HAP-1 (cell line): ENCODE measurements around the gene SDC3.
"Not testable (repeated sequence)": the region's sequence is repeated elsewhere in the genome, so short reads cannot be mapped to it uniquely, and the experiment has no call there.

Experiments used
- DNase-seq, 2 experiments: peaks; one replicate each; pipeline ENCODE4 v3.0.0-alpha.2; 2016 to 2020; ENCODE audit warnings: low spot score in 2 of 2
- H3K27me3 ChIP-seq: fragments of 250-450 bp; sonication (Bioruptor Pico); 2 replicates; pipeline ENCODE4 v1.5.1; 2020; ENCODE audit warnings: low read depth, mild to moderate bottlenecking, moderate library complexity
- H3K36me3 ChIP-seq: fragments of 250-450 bp; sonication (Bioruptor Pico); replicated peaks from 2 replicates; pipeline ENCODE4 v1.5.1; 2020; ENCODE audit warnings: mild to moderate bottlenecking
- H3K4me1 ChIP-seq: fragments of 250-450 bp; sonication (Bioruptor Pico); 2 replicates; pipeline ENCODE4 v1.5.1; 2020; ENCODE audit warnings: mild to moderate bottlenecking
- H3K4me3 ChIP-seq: fragments of 250-450 bp; sonication (Bioruptor Pico); 2 replicates; pipeline ENCODE4 v1.5.1; 2020; ENCODE audit warnings: mild to moderate bottlenecking, moderate library complexity
- H3K9me3 ChIP-seq: fragments of 250-450 bp; sonication (Bioruptor Pico); 2 replicates; pipeline ENCODE4 v1.5.1; 2020; ENCODE audit warnings: mild to moderate bottlenecking, moderate library complexity
- in situ Hi-C: fragments of 300-500 bp; cut with MboI; formaldehyde crosslinking; loops from 3 replicates; pipeline ENCODE4 v1.14.3; 2020; ENCODE audit warnings: low sequenced_read_pairs, inconsistent platforms, mixed read lengths

Gene SDC3

DNA sequence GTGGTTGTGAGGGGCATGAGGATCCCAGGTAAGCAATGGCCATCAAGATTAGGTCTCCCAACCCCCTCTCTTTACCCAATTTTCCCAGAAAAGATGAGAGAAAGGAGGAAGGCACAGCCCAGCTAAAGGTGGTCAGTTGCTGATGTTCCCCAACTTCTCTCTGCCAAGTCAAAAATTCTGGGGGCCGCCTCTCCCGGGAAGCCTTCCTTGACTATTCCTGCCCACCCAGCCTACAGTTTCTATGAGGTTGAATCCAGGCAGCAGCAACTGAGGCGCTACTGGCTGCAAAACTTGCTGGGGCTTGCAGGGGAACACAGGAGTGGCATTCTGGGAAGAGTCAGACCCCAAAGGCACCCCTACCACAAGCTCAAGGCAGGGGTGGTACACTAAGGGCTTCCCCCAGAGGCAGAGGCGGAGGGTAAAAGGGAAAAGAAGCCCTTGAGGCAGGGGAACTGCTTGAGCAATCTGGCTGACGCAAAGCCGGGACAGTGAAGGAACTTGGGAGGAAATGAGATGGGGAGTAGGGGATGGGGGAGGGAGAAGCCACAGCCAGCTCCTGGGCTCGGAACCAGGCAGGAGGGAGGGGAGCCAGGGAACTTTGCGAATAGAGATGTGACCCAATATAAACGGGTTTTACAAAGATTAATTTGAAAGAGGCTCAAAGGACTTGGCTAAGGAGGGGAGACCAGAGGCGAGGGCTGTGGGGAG, 31.2 kb downstream of the SDC3 start:
- no peak overlapping the region for H3K4me3 ChIP-seq
- no peaks in the 10 kb centered on the region for H3K27me3 ChIP-seq
- peaks cover 8% of the 10 kb centered on the region for H3K4me1 ChIP-seq
- H3K36me3 ChIP-seq: no peaks in the 10 kb centered on the region; the same call in 1 of the 2 replicates
- in situ Hi-C loops: no loop called here
- no peak for DNase-seq
- H3K9me3 ChIP-seq: no peaks in the 10 kb centered on the region

DNA sequence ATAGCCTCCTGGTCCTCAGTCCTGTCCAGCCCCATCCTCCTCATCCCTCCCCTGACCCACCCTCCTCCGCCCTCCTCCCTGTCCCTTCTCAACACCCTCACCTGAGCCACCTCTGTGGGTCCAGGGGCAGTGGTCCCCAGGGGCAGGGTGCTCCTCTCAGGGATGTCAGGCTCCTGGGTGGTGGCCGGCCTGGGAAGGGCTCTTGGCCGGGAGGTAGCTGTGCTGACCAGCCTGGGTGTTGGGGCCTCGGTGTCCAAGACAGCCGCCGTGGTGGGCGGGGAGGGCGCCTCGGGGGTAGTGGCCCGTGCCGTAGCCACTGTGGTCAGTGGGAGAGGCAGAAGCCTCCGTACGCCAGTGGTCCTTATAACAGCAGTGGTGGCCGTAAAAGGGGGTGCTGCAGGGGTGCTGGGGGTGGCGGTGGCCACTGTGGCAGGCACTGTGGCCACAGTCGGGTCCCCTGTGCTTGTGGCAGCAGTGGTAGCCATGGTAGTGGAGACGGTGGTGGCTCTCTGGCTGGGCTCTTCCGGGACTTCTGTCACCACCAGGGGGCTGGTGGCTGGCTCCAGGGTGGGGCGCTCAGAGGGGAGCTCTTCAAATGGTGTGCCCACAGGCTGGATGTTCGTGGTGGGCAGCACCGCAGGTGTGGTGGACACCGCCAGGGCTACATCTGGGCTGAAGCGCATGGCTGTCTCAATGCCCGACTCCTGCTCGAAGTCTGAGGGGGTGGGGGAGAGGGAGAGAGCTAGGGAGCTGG, 31.9 kb downstream of the SDC3 start:
- no peaks in the 10 kb centered on the region for H3K27me3 ChIP-seq
- no peak for DNase-seq
- peaks cover 8% of the 10 kb centered on the region for H3K4me1 ChIP-seq
- H3K36me3 ChIP-seq: no peaks in the 10 kb centered on the region; the same call in 1 of the 2 replicates
- H3K4me3 ChIP-seq: no peak overlapping the region
- in situ Hi-C loops: no loop called here
- H3K9me3 ChIP-seq: no peaks in the 10 kb centered on the region

- H3K27me3 ChIP-seq: no peaks in the 10 kb centered on the region
These were observed 32.6 kb downstream of the SDC3 start for GRCh38 chr1:30875916-30876315.

GRCh38 chr1:30875197-30875596, 33.4 kb downstream of the SDC3 start:
- Histone ChIP-seq H3K27me3 (no peaks in the 10 kb centered on the region), H3K4me3 (no peak overlapping the region)
- in situ Hi-C loops: no loop called here

More at GRCh38 chr1:30875916-30876315, 32.6 kb downstream of the SDC3 start:
- peaks cover 6% of the 10 kb centered on the region for H3K4me1 ChIP-seq
- no peak overlapping the region for H3K4me3 ChIP-seq
- in situ Hi-C loops: no loop called here
- H3K36me3 ChIP-seq: no peaks in the 10 kb centered on the region; the same call in 1 of the 2 replicates
- DNase-seq: no peak
- H3K9me3 ChIP-seq: no peaks in the 10 kb centered on the region

GRCh38 chr1:30874176-30874575, 34.4 kb downstream of the SDC3 start:
- no peaks in the 10 kb centered on the region for H3K27me3 ChIP-seq
- H3K4me1 ChIP-seq: no peaks in the 10 kb centered on the region
- DNase-seq: no peak
- no peaks in the 10 kb centered on the region for H3K9me3 ChIP-seq
- H3K4me3 ChIP-seq: no peak overlapping the region
- no peaks in the 10 kb centered on the region; the same call in 1 of the 2 replicates for H3K36me3 ChIP-seq
- in situ Hi-C loops: no loop called here

More at GRCh38 chr1:30875197-30875596, 33.4 kb downstream of the SDC3 start:
- H3K36me3 ChIP-seq: no peaks in the 10 kb centered on the region; the same call in 1 of the 2 replicates
- DNase-seq: no peak
- no peaks in the 10 kb centered on the region for H3K4me1 ChIP-seq
- H3K9me3 ChIP-seq: no peaks in the 10 kb centered on the region

- in situ Hi-C loops: no loop called here
- H3K36me3 ChIP-seq: no peaks in the 10 kb centered on the region; the same call in 1 of the 2 replicates
- no peak overlapping the region for H3K4me3 ChIP-seq
- H3K4me1 ChIP-seq: no peaks in the 10 kb centered on the region
- H3K9me3 ChIP-seq: no peaks in the 10 kb centered on the region
- no peaks in the 10 kb centered on the region for H3K27me3 ChIP-seq
- no peak for DNase-seq
These were observed 35.7 kb downstream of the SDC3 start for GRCh38 chr1:30872948-30873263.

DNA sequence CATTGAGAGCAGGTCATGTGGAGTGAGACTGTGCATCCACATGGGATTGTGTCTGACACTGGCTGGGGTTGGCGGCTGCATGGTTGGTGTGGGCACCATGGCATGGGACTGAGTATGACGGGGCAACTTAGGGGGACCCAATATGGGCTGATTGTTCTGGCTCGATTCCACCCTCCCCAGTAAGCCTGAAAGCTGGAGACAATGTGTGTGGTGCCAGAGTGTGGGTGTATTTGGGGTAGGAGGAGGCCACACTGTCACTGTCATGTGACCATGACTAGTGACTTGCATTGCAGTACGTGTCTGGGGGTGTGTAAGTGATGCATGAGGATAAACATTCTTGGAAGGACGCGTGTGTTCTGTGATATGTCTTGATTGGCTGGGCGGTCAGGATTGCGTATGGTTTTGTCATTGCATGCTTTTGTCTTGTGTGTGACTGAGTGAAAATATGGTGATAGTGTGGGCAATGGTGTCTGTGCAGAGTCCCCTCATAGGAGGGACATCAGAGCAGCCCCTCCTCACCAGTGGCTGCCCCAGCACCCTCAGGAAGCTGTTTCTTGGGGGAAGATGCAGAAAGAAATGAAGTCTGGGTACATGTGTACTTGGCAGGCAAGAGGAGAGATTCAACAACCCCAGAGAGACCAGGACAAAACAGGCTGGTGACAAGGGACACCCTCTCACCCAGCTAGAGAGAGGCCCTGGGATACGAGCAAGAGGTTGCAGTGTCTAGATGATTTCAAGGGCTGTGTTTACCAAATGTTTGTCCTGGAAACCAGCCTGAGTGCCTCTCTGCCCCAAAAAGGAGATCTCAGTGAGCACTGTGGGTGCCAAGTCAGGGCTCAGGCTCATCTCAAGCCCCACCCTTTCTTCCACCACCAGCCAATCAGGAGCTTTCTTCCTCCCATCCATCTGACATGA, 36.3 kb downstream of the SDC3 start:
- Histone ChIP-seq H3K27me3 (no peaks in the 10 kb centered on the region), H3K4me3 (no peak overlapping the region), H3K4me1 (no peaks in the 10 kb centered on the region), H3K9me3 (no peaks in the 10 kb centered on the region), H3K36me3 (no peaks in the 10 kb centered on the region; the same call in 1 of the 2 replicates)
- DNase-seq: no peak
- in situ Hi-C loops: no loop called here

GRCh38 chr1:30871276-30871871, 37.2 kb downstream of the SDC3 start:
- Histone ChIP-seq H3K27me3 (no peaks in the 10 kb centered on the region), H3K36me3 (no peaks in the 10 kb centered on the region; the same call in 1 of the 2 replicates), H3K9me3 (no peaks in the 10 kb centered on the region), H3K4me3 (no peak overlapping the region), H3K4me1 (no peaks in the 10 kb centered on the region)
- DNase-seq: no peak
- in situ Hi-C loops: no loop called here

GRCh38 chr1:30870656-30871055, 37.9 kb downstream of the SDC3 start:
- H3K36me3 ChIP-seq: no peaks in the 10 kb centered on the region; the same call in 1 of the 2 replicates
- no peaks in the 10 kb centered on the region for H3K27me3 ChIP-seq
- in situ Hi-C loops: no loop called here
- no peaks in the 10 kb centered on the region for H3K4me1 ChIP-seq
- no peak overlapping the region for H3K4me3 ChIP-seq
- H3K9me3 ChIP-seq: no peaks in the 10 kb centered on the region
- DNase-seq: no peak

- Histone ChIP-seq H3K27me3 (no peaks in the 10 kb centered on the region), H3K4me3 (no peak overlapping the region), H3K4me1 (no peaks in the 10 kb centered on the region), H3K9me3 (no peaks in the 10 kb centered on the region), H3K36me3 (no peaks in the 10 kb centered on the region; the same call in 1 of the 2 replicates)
- DNase-seq: no peak
- in situ Hi-C loops: no loop called here
These were observed 38.5 kb downstream of the SDC3 start for GRCh38 chr1:30870035-30870434.

DNA sequence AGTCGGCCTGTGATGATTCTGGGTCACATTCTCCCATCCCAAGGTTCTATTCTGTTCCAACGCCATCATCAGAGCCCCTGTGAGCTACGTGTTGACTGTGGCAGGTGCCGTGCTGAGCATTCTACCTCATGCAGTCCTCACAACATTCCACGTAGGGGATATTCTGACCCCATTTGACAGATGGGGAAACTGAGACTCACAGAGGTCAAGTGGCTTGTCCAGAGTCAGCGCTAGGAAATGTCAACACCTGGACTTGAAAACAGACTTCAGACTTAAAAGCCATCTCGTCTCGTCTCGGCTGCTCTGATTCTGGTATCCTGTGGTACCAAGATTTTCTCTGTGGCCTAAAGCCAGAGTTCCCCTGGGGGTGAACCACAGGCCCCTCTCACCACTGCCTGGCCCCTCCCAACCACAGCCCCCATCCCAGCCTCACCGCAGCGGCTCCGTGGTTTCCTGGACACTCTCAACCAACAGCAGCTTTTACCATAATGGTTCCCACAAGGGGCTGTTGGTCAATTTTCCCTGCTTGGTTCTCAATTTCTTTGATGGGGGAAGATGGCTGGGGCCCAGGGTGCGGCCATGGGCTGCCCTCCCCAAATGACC, 39.6 kb downstream of the SDC3 start:
- in situ Hi-C loops: no loop called here
- Histone ChIP-seq H3K36me3 (no peaks in the 10 kb centered on the region; the same call in 1 of the 2 replicates), H3K9me3 (no peaks in the 10 kb centered on the region), H3K27me3 (no peaks in the 10 kb centered on the region), H3K4me1 (no peaks in the 10 kb centered on the region), H3K4me3 (no peak overlapping the region)
- DNase-seq: no peak

- H3K4me1 ChIP-seq, H3K27me3 ChIP-seq, H3K4me3 ChIP-seq, in situ Hi-C loops, H3K9me3 ChIP-seq, DNase-seq, H3K36me3 ChIP-seq: not testable (repeated sequence)
These were observed 40.5 kb downstream of the SDC3 start for GRCh38 chr1:30868057-30868456.

GRCh38 chr1:30867537-30867936, 41.0 kb downstream of the SDC3 start:
- in situ Hi-C loops: no loop called here
- Histone ChIP-seq H3K9me3 (no peaks in the 10 kb centered on the region), H3K4me1 (no peaks in the 10 kb centered on the region), H3K27me3 (no peaks in the 10 kb centered on the region), H3K36me3 (no peaks in the 10 kb centered on the region; the same call in 1 of the 2 replicates), H3K4me3 (no peak overlapping the region)
- DNase-seq: no peak
